ENCODE results near the gene SETD1A. TPM values are rescaled to one million over a fixed set of nuclear protein-coding genes. Genes with fewer than 3 reads are reported as not detected.
"Not testable (repeated sequence)": the region's sequence is repeated elsewhere in the genome, so short reads cannot be mapped to it uniquely, and the experiment has no call there.

The SETD1A gene
- total RNA-seq, 3 donors from 2014 or later (not counting 1 experiment from before 2014, with no cell fraction given), result 32.9 to 34.5 (median 33.9) TPM

GRCh38 chr16:31016018-31016417 lies 58.5 kb downstream of the SETD1A start:
- no peak overlapping the region for H3K27ac ChIP-seq (ENCODE audit: low read length)
- H3K36me3 Mint-ChIP-seq, result no peaks in the 10 kb centered on the region

GRCh38 chr16:31017756-31018155 lies 60.2 kb downstream of the SETD1A start:
- H3K27me3 ChIP-seq (ENCODE audit: control insufficient read depth, insufficient read depth, low read length); H3K9me3 ChIP-seq (ENCODE audit: control insufficient read depth, insufficient read depth, low read length); H3K4me3 ChIP-seq (ENCODE audit: low read length); H3K4me1 ChIP-seq (ENCODE audit: control insufficient read depth, insufficient read depth, low read length); intact Hi-C loops (cut with micrococcal nuclease); H3K36me3 ChIP-seq (ENCODE audit: control insufficient read depth, insufficient read depth, low read length); H3K27ac ChIP-seq (ENCODE audit: low read length); DNase-seq; H3K4me1 Mint-ChIP-seq; H3K36me3 Mint-ChIP-seq; H3K4me3 Mint-ChIP-seq; H3K9me3 Mint-ChIP-seq; H3K27ac Mint-ChIP-seq; ATAC-seq: not testable (repeated sequence)
- 95% methylated on average over 10 of the region's 10 CpGs for WGBS (ENCODE audit: insufficient coverage)
- H3K27me3 Mint-ChIP-seq (ENCODE audit: low read depth in 2 of 2), result peaks cover 10 to 17% of the 10 kb centered on the region in 2 donors

More at GRCh38 chr16:31016018-31016417, 58.5 kb downstream of the SETD1A start:
- Mint-ChIP-seq H3K27me3 (ENCODE audit: low read depth in 2 of 2) (peaks cover 27 to 32% of the 10 kb centered on the region in 2 donors), H3K27ac (no peak overlapping the region), H3K4me3 (no peak overlapping the region), H3K4me1 (peaks cover 0 to 12% of the 10 kb centered on the region in 2 donors), H3K9me3 (no peaks in the 10 kb centered on the region)
- ATAC-seq, result no peak
- peaks cover 2% of the 10 kb centered on the region for H3K4me1 ChIP-seq (ENCODE audit: control insufficient read depth, insufficient read depth, low read length)
- 82% methylated on average over 6 of the region's 6 CpGs for WGBS (ENCODE audit: insufficient coverage)
- no peaks in the 10 kb centered on the region for H3K36me3 ChIP-seq (ENCODE audit: control insufficient read depth, insufficient read depth, low read length)
- no peak overlapping the region for H3K4me3 ChIP-seq (ENCODE audit: low read length)
- DNase-seq, result no peak
- H3K9me3 ChIP-seq (ENCODE audit: control insufficient read depth, insufficient read depth, low read length), result no peaks in the 10 kb centered on the region
- intact Hi-C loops (cut with micrococcal nuclease), result no loop called here
- TF ChIP-seq CTCF (IDR thresholded peaks at IDR 0.05), result no peak
- H3K27me3 ChIP-seq (ENCODE audit: control insufficient read depth, insufficient read depth, low read length), result peaks cover 10% of the 10 kb centered on the region

- no peak for ATAC-seq
- H3K36me3 ChIP-seq (ENCODE audit: control insufficient read depth, insufficient read depth, low read length), result no peaks in the 10 kb centered on the region
- Mint-ChIP-seq H3K4me1 (no peaks in the 10 kb centered on the region), H3K4me3 (no peak overlapping the region), H3K27ac (no peak overlapping the region), H3K27me3 (ENCODE audit: low read depth in 2 of 2) (no peaks in the 10 kb centered on the region), H3K9me3 (no peaks in the 10 kb centered on the region), H3K36me3 (no peaks in the 10 kb centered on the region)
- no peak overlapping the region for H3K27ac ChIP-seq (ENCODE audit: low read length)
- H3K4me3 ChIP-seq (ENCODE audit: low read length), result no peak overlapping the region
- H3K9me3 ChIP-seq (ENCODE audit: control insufficient read depth, insufficient read depth, low read length), result no peaks in the 10 kb centered on the region
- 88% methylated on average over 2 of the region's 3 CpGs for WGBS (ENCODE audit: insufficient coverage)
- TF ChIP-seq CTCF (IDR thresholded peaks at IDR 0.05), result no peak
- no peak for DNase-seq
- H3K4me1 ChIP-seq (ENCODE audit: control insufficient read depth, insufficient read depth, low read length), result no peaks in the 10 kb centered on the region
- no peaks in the 10 kb centered on the region for H3K27me3 ChIP-seq (ENCODE audit: control insufficient read depth, insufficient read depth, low read length)
- intact Hi-C loops (cut with micrococcal nuclease), result no loop called here
Observed at GRCh38 chr16:31020536-31020935, 63.0 kb downstream of the SETD1A start.

- Histone ChIP-seq H3K27me3 (ENCODE audit: control insufficient read depth, insufficient read depth, low read length) (no peaks in the 10 kb centered on the region), H3K27ac (ENCODE audit: low read length) (no peak overlapping the region), H3K4me1 (ENCODE audit: control insufficient read depth, insufficient read depth, low read length) (no peaks in the 10 kb centered on the region), H3K4me3 (ENCODE audit: low read length) (no peak overlapping the region), H3K9me3 (ENCODE audit: control insufficient read depth, insufficient read depth, low read length) (no peaks in the 10 kb centered on the region), H3K36me3 (ENCODE audit: control insufficient read depth, insufficient read depth, low read length) (no peaks in the 10 kb centered on the region)
- no peak overlapping the region for H3K4me3 Mint-ChIP-seq
- H3K27ac Mint-ChIP-seq, result no peak overlapping the region
- H3K27me3 Mint-ChIP-seq (ENCODE audit: low read depth in 2 of 2), result no peaks in the 10 kb centered on the region
- no peaks in the 10 kb centered on the region for H3K4me1 Mint-ChIP-seq
- intact Hi-C loops (cut with micrococcal nuclease), result no loop called here
- TF ChIP-seq CTCF (IDR thresholded peaks at IDR 0.05), result no peak
- DNase-seq (no peak), ATAC-seq (no peak)
- no peaks in the 10 kb centered on the region for H3K9me3 Mint-ChIP-seq
- no peaks in the 10 kb centered on the region for H3K36me3 Mint-ChIP-seq
- WGBS (ENCODE audit: insufficient coverage), result 93% methylated on average over 12 of the region's 12 CpGs
Observed at GRCh38 chr16:31022544-31023251, 65.1 kb downstream of the SETD1A start.

Measured in natural killer cell (primary cell).